ENCODE results near the gene DHX57.

The DHX57 gene

GRCh38 chr2:38909872-38910271 lies 34.1 kb upstream of the DHX57 start:
- intact Hi-C loops (cut with DNase I; ENCODE audit: low total_unique reads): no loop called here
- Histone ChIP-seq H3K4me1 (no peaks in the 10 kb centered on the region), H3K27me3 (no peaks in the 10 kb centered on the region), H3K36me3 (no peaks in the 10 kb centered on the region), H3K9me3 (no peaks in the 10 kb centered on the region), H3K4me3 (no peak overlapping the region), H3K27ac (no peak overlapping the region)
- no peak for DNase-seq
- no peak for TF ChIP-seq CTCF (IDR thresholded peaks at IDR 0.05)

GRCh38 chr2:38907743-38908562 lies 32.2 kb upstream of the DHX57 start:
- no peaks in the 10 kb centered on the region for H3K36me3 ChIP-seq

GRCh38 chr2:38907242-38907641 lies 31.5 kb upstream of the DHX57 start:
- Histone ChIP-seq H3K36me3 (no peaks in the 10 kb centered on the region), H3K27ac (no peak overlapping the region), H3K27me3 (no peaks in the 10 kb centered on the region), H3K9me3 (no peaks in the 10 kb centered on the region), H3K4me3 (no peak overlapping the region), H3K4me1 (no peaks in the 10 kb centered on the region)
- no peak for DNase-seq
- intact Hi-C loops (cut with DNase I; ENCODE audit: low total_unique reads): no loop called here
- no peak for TF ChIP-seq CTCF (IDR thresholded peaks at IDR 0.05)

More at GRCh38 chr2:38907743-38908562, 32.2 kb upstream of the DHX57 start:
- no peaks in the 10 kb centered on the region for H3K27me3 ChIP-seq
- H3K4me1 ChIP-seq: no peaks in the 10 kb centered on the region
- TF ChIP-seq CTCF (IDR thresholded peaks at IDR 0.05): no peak
- intact Hi-C loops (cut with DNase I; ENCODE audit: low total_unique reads): no loop called here
- no peak overlapping the region for H3K27ac ChIP-seq
- H3K4me3 ChIP-seq: no peak overlapping the region
- no peak for DNase-seq
- no peaks in the 10 kb centered on the region for H3K9me3 ChIP-seq

- Histone ChIP-seq H3K9me3 (no peaks in the 10 kb centered on the region), H3K27ac (no peak overlapping the region), H3K4me1 (no peaks in the 10 kb centered on the region), H3K36me3 (no peaks in the 10 kb centered on the region), H3K27me3 (no peaks in the 10 kb centered on the region), H3K4me3 (no peak overlapping the region)
- no peak for TF ChIP-seq CTCF (IDR thresholded peaks at IDR 0.05)
- no peak for DNase-seq
- intact Hi-C loops (cut with DNase I; ENCODE audit: low total_unique reads): no loop called here
Measured at GRCh38 chr2:38905251-38905650, 29.5 kb upstream of the DHX57 start.

GRCh38 chr2:38900726-38901125 lies 25.0 kb upstream of the DHX57 start:
- Histone ChIP-seq H3K9me3 (no peaks in the 10 kb centered on the region), H3K27ac (no peak overlapping the region), H3K27me3 (no peaks in the 10 kb centered on the region), H3K36me3 (no peaks in the 10 kb centered on the region), H3K4me3 (no peak overlapping the region), H3K4me1 (no peaks in the 10 kb centered on the region)
- DNase-seq: no peak
- no peak for TF ChIP-seq CTCF (IDR thresholded peaks at IDR 0.05)
- intact Hi-C loops (cut with DNase I; ENCODE audit: low total_unique reads): no loop called here

All from tibial artery (tissue), 4 donors.